ENCODE measurements around the gene CHMP1B.

CHMP1B gene

GRCh38 chr18:11851146-11851805 lies at the start of gene CHMP1B:
Gene CHMP1B (plus strand): TSS chr18:11851413. CDS start chr18:11851512, 99 bp downstream.
- H3K9ac ChIP-seq (ENCODE audit: low read length), result peak within 1 kb of the TSS; percentile 96
- no peaks in the 10 kb centered on the region for H3K27me3 ChIP-seq (ENCODE audit: control insufficient read depth, insufficient read depth, low read length)
- peaks cover 12% of the 10 kb centered on the region for H3K4me1 ChIP-seq (ENCODE audit: control insufficient read depth, insufficient read depth, low read length)
- H3K4me3 ChIP-seq (ENCODE audit: low read length), result peak within 1 kb of the TSS; percentile 81
- H3K36me3 ChIP-seq (ENCODE audit: control insufficient read depth, insufficient read depth, low read length), result no peaks in the 10 kb centered on the region
- peak within 1 kb of the TSS; percentile 93 for H3K27ac ChIP-seq (ENCODE audit: low read depth, low read length)

- no peaks in the 10 kb centered on the region for H3K4me1 ChIP-seq (ENCODE audit: control insufficient read depth, insufficient read depth, low read length)
- H3K9ac ChIP-seq (ENCODE audit: low read length), result no peak overlapping the region
- no peak overlapping the region for H3K27ac ChIP-seq (ENCODE audit: low read depth, low read length)
- H3K27me3 ChIP-seq (ENCODE audit: control insufficient read depth, insufficient read depth, low read length), result no peaks in the 10 kb centered on the region
- no peak overlapping the region for H3K4me3 ChIP-seq (ENCODE audit: low read length)
- no peaks in the 10 kb centered on the region for H3K36me3 ChIP-seq (ENCODE audit: control insufficient read depth, insufficient read depth, low read length)
Measured at GRCh38 chr18:11801573-11801972, 49.6 kb upstream of the CHMP1B start.

GRCh38 chr18:11802158-11802557 lies 49.1 kb upstream of the CHMP1B start:
- no peak overlapping the region for H3K27ac ChIP-seq (ENCODE audit: low read depth, low read length)
- H3K36me3 ChIP-seq (ENCODE audit: control insufficient read depth, insufficient read depth, low read length), result no peaks in the 10 kb centered on the region
- no peaks in the 10 kb centered on the region for H3K27me3 ChIP-seq (ENCODE audit: control insufficient read depth, insufficient read depth, low read length)
- H3K4me1 ChIP-seq (ENCODE audit: control insufficient read depth, insufficient read depth, low read length), result no peaks in the 10 kb centered on the region
- no peak overlapping the region for H3K4me3 ChIP-seq (ENCODE audit: low read length)
- no peak overlapping the region for H3K9ac ChIP-seq (ENCODE audit: low read length)

- Histone ChIP-seq H3K9ac (ENCODE audit: low read length) (no peak overlapping the region), H3K4me3 (ENCODE audit: low read length) (no peak overlapping the region), H3K27me3 (ENCODE audit: control insufficient read depth, insufficient read depth, low read length) (no peaks in the 10 kb centered on the region), H3K4me1 (ENCODE audit: control insufficient read depth, insufficient read depth, low read length) (no peaks in the 10 kb centered on the region), H3K27ac (ENCODE audit: low read depth, low read length) (no peak overlapping the region), H3K36me3 (ENCODE audit: control insufficient read depth, insufficient read depth, low read length) (no peaks in the 10 kb centered on the region)
Measured at GRCh38 chr18:11802586-11802985, 48.6 kb upstream of the CHMP1B start.

- no peak overlapping the region for H3K27ac ChIP-seq (ENCODE audit: low read depth, low read length)
- no peak overlapping the region for H3K4me3 ChIP-seq (ENCODE audit: low read length)
- H3K9ac ChIP-seq (ENCODE audit: low read length), result no peak overlapping the region
- H3K27me3 ChIP-seq (ENCODE audit: control insufficient read depth, insufficient read depth, low read length), result no peaks in the 10 kb centered on the region
- no peaks in the 10 kb centered on the region for H3K4me1 ChIP-seq (ENCODE audit: control insufficient read depth, insufficient read depth, low read length)
- H3K36me3 ChIP-seq (ENCODE audit: control insufficient read depth, insufficient read depth, low read length), result no peaks in the 10 kb centered on the region
Measured at GRCh38 chr18:11807233-11807632, 44.0 kb upstream of the CHMP1B start.

GRCh38 chr18:11808001-11808855 lies 43.0 kb upstream of the CHMP1B start:
- Histone ChIP-seq H3K4me1 (ENCODE audit: control insufficient read depth, insufficient read depth, low read length) (no peaks in the 10 kb centered on the region), H3K4me3 (ENCODE audit: low read length) (no peak overlapping the region), H3K9ac (ENCODE audit: low read length) (no peak overlapping the region), H3K27me3 (ENCODE audit: control insufficient read depth, insufficient read depth, low read length) (no peaks in the 10 kb centered on the region), H3K36me3 (ENCODE audit: control insufficient read depth, insufficient read depth, low read length) (no peaks in the 10 kb centered on the region), H3K27ac (ENCODE audit: low read depth, low read length) (no peak overlapping the region)

- Histone ChIP-seq H3K9ac (ENCODE audit: low read length) (no peak overlapping the region), H3K4me1 (ENCODE audit: control insufficient read depth, insufficient read depth, low read length) (no peaks in the 10 kb centered on the region), H3K36me3 (ENCODE audit: control insufficient read depth, insufficient read depth, low read length) (no peaks in the 10 kb centered on the region), H3K27me3 (ENCODE audit: control insufficient read depth, insufficient read depth, low read length) (no peaks in the 10 kb centered on the region), H3K4me3 (ENCODE audit: low read length) (no peak overlapping the region), H3K27ac (ENCODE audit: low read depth, low read length) (no peak overlapping the region)
Measured at GRCh38 chr18:11809895-11810294, 41.3 kb upstream of the CHMP1B start.

- Histone ChIP-seq H3K9ac (ENCODE audit: low read length) (no peak overlapping the region), H3K36me3 (ENCODE audit: control insufficient read depth, insufficient read depth, low read length) (no peaks in the 10 kb centered on the region), H3K27me3 (ENCODE audit: control insufficient read depth, insufficient read depth, low read length) (no peaks in the 10 kb centered on the region), H3K27ac (ENCODE audit: low read depth, low read length) (no peak overlapping the region), H3K4me1 (ENCODE audit: control insufficient read depth, insufficient read depth, low read length) (no peaks in the 10 kb centered on the region), H3K4me3 (ENCODE audit: low read length) (no peak overlapping the region)
Measured at GRCh38 chr18:11810379-11810778, 40.8 kb upstream of the CHMP1B start.

- H3K9ac ChIP-seq (ENCODE audit: low read length), result no peak overlapping the region
- H3K36me3 ChIP-seq (ENCODE audit: control insufficient read depth, insufficient read depth, low read length), result no peaks in the 10 kb centered on the region
- H3K27me3 ChIP-seq (ENCODE audit: control insufficient read depth, insufficient read depth, low read length), result no peaks in the 10 kb centered on the region
- H3K4me3 ChIP-seq (ENCODE audit: low read length), result no peak overlapping the region
- H3K4me1 ChIP-seq (ENCODE audit: control insufficient read depth, insufficient read depth, low read length), result no peaks in the 10 kb centered on the region
- no peak overlapping the region for H3K27ac ChIP-seq (ENCODE audit: low read depth, low read length)
Measured at GRCh38 chr18:11811009-11811408, 40.2 kb upstream of the CHMP1B start.

GRCh38 chr18:11817229-11817628 lies 34.0 kb upstream of the CHMP1B start:
- Histone ChIP-seq H3K27ac (ENCODE audit: low read depth, low read length) (no peak overlapping the region), H3K4me3 (ENCODE audit: low read length) (no peak overlapping the region), H3K36me3 (ENCODE audit: control insufficient read depth, insufficient read depth, low read length) (no peaks in the 10 kb centered on the region), H3K27me3 (ENCODE audit: control insufficient read depth, insufficient read depth, low read length) (no peaks in the 10 kb centered on the region), H3K4me1 (ENCODE audit: control insufficient read depth, insufficient read depth, low read length) (no peaks in the 10 kb centered on the region), H3K9ac (ENCODE audit: low read length) (no peak overlapping the region)

GRCh38 chr18:11818486-11819203 lies 32.6 kb upstream of the CHMP1B start:
- Histone ChIP-seq H3K36me3 (ENCODE audit: control insufficient read depth, insufficient read depth, low read length) (no peaks in the 10 kb centered on the region), H3K9ac (ENCODE audit: low read length) (no peak overlapping the region), H3K4me1 (ENCODE audit: control insufficient read depth, insufficient read depth, low read length) (no peaks in the 10 kb centered on the region), H3K4me3 (ENCODE audit: low read length) (no peak overlapping the region), H3K27ac (ENCODE audit: low read depth, low read length) (no peak overlapping the region), H3K27me3 (ENCODE audit: control insufficient read depth, insufficient read depth, low read length) (no peaks in the 10 kb centered on the region)

- no peak overlapping the region for H3K4me3 ChIP-seq (ENCODE audit: low read length)
- no peaks in the 10 kb centered on the region for H3K4me1 ChIP-seq (ENCODE audit: control insufficient read depth, insufficient read depth, low read length)
- no peaks in the 10 kb centered on the region for H3K36me3 ChIP-seq (ENCODE audit: control insufficient read depth, insufficient read depth, low read length)
- H3K9ac ChIP-seq (ENCODE audit: low read length), result no peak overlapping the region
- H3K27me3 ChIP-seq (ENCODE audit: control insufficient read depth, insufficient read depth, low read length), result no peaks in the 10 kb centered on the region
- no peak overlapping the region for H3K27ac ChIP-seq (ENCODE audit: low read depth, low read length)
Measured at GRCh38 chr18:11819938-11820337, 31.3 kb upstream of the CHMP1B start.
